Measurements from ENCODE around the gene CTBP2.

CTBP2 gene

GRCh38 chr10:125159932-125160855 is at the start of gene CTBP2:
Gene CTBP2, minus strand, starts transcription at chr10:125160563.
- DNase-seq (ENCODE audit: low spot score): peak; percentile 85

GRCh38 chr10:125209591-125210355 is 49.4 kb upstream of the CTBP2 start:
- DNase-seq (ENCODE audit: low spot score): peak; percentile 48

DNA sequence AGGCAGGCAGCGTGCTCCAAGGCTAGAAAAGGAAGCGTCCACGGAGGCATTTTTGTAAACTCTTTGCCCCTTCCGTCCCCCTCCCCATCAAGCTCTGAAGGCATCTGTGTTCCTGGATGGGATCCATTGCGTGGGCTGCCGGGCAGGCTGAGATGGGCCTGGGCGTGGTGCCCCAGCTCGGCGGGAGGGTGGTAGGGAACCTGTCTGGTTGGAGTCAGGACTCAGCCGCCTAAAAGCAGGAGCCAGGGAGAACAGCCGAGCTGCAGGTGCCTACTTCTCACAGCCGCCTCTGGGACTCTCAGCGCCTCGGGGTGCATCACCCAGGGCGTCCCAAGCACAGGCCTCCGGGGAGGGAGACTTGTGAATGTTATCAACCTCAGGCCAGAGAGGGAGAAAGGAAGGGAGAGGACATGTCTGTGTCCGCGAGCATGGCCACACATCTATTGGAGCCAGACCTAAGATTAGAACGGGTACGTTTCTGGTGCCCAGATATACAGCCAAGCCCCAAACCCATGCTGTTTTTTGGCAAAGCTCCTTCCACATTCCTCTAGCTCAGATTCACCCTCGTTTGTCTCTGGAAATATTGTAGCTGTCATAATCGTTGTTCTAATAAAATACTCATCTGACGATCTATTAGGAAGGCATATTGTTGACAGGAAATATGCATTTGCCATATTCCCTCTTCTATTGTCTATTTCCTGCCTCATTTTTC is 48.6 kb upstream of the CTBP2 start:
- peak; percentile 27 for DNase-seq (ENCODE audit: low spot score)

- no peak for DNase-seq (ENCODE audit: low spot score)
These were observed 46.3 kb upstream of the CTBP2 start for GRCh38 chr10:125206623-125207022.

DNA sequence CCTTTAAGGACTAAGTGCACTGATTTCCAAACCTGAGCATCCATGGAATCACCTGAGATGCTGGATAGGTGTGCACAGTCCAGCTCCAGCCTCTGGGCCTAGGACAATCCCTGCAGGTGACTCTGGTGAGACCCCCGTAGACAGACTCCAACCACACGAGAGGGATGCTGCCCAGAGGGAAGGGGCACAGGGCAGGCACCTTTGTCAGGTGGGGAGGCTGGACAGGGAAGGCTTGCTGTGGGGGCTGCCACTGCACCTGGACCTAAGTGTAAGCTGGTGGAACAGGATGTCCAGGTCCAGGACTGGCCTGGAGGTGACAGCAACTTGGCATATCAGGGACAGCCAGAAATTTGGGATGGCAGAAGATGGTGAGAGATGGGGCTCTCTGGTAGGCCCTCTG is 45.1 kb upstream of the CTBP2 start:
- no peak for DNase-seq (ENCODE audit: low spot score)

- DNase-seq (ENCODE audit: low spot score): no peak
These were observed 44.0 kb upstream of the CTBP2 start for GRCh38 chr10:125204400-125204799.

GRCh38 chr10:125203186-125203800 is 42.9 kb upstream of the CTBP2 start:
- no peak for DNase-seq (ENCODE audit: low spot score)

DNA sequence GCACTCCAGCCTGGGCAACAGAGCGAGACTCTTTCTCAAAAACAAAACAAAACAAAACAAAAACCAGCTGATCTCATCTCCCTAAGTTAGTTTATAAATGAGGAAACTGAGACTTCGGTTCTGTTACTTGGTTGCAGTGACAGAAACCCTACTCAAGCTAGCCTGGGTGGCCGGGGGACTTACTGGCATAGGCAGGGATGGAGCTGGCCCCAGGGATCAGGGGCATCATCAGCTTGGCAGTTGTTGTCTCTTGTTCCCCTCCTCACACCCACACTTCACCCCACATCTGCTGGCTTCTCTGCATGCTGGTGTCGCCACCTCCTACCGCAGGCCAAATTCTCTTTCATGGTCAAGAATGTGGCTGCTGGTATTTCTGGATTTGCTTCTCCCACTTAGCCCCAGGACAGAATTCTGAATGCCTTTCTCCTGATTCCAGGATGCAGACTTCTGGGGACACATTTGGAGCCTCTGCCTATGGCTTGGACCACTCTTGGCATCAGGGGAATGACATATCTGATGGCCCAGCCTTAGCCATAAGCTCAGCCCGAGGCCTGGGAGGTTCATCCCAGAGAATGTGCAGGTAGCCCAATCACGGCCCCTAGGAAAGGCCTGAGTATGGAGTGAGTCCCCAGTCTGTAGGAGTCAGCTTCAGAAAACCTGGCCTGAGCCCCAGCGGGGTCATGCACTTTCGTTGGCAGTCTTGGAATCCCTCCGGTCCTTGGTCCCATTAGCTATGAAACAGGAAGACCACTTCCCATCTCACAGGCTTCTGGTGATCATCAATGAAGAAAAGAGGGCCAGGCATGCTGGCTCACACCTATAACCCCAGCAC is 41.6 kb upstream of the CTBP2 start:
- no peak for DNase-seq (ENCODE audit: low spot score)

DNA sequence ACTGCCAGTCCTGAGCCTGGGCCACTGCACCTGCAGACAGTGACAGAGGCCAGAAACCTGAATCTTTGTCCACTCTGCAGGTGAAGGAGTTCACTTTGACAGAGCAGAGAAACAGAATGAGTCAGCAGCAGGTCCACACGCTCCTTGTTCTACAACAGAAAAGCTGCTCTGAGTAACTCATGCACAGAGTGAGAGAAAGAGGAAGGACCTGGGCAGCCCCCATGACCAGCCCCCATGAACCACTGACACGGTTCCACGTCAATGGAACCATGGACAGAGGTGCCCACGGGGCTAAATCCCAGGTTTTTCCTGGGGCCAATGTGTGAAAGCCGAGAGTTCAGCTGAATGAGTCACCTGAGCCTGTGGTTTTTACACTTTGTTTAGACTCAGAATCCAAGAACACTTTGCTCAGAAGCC is 40.8 kb upstream of the CTBP2 start:
- DNase-seq (ENCODE audit: low spot score): no peak

DNA sequence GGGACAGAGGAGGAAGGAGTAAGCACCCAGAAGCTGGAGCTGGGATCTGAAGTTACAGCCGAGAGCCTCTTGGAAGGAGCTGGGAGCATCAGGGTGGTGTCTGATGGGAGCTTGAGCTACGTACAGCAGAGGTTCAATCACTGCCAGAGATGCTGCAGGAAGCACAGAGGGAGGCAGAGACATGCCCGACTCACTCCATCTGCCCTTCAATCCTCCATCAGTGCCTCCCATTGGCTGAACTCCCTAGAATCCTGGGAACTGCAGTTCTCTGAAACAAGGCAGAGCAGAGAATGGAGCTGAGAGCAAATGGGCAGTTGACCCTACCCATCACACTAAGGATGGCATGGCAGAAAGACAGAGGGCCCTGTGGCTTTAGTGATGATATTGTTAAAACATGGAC is 40.0 kb upstream of the CTBP2 start:
- no peak for DNase-seq (ENCODE audit: low spot score)

GRCh38 chr10:125199270-125199669 is 38.9 kb upstream of the CTBP2 start:
- no peak for DNase-seq (ENCODE audit: low spot score)

GRCh38 chr10:125194814-125195213 is 34.5 kb upstream of the CTBP2 start:
- no peak for DNase-seq (ENCODE audit: low spot score)

DNA sequence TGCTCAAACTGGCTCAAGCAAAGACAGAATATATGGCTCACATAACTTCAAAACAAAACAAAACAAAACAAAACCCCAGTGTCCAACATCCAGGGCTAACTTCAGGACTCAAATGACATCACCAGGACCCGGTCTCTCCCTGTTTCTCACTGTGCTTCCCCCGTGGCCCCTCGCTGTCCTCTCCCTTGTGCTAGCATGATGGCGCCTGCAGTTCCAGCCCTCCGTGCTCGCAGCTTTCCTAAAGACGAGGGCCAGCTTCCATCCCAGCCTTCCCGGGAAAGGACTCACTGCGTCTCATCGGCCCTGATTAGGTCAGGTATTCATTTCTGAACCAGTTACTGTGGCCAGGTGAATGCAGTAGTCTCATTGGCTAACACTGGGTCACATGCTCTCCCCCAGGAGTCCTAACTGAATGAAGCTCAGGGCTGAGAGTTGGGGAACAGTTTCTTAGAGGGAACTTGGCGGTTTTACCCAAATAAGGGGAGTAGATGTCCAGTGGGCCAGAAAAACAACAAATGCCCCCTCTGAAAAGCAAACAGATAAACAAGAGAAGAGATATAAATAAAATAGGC is 33.0 kb upstream of the CTBP2 start:
- DNase-seq (ENCODE audit: low spot score): no peak

- no peak for DNase-seq (ENCODE audit: low spot score)
These were observed 32.3 kb upstream of the CTBP2 start for GRCh38 chr10:125192620-125193019.

GRCh38 chr10:125192005-125192404 is 31.6 kb upstream of the CTBP2 start:
- no peak for DNase-seq (ENCODE audit: low spot score)

DNA sequence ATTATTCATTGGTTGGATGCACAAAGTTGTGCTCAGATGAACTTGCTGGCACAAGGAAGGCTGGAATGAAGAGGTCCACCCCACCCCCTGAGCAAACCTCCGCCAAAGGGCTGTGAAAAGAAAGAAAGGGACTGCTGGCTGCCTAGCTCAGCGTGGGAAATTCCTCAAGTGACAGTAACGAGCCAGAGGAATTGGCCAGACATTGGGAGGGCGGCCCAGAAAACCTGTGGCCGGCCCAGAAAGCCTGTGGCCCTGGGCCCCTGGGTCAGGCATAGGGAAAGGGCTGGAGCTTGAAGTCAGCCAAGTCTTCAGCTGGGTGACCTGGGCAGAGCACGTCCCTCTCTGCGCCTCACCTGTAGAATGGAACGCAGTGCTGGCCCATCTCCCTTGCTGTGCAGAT is 30.6 kb upstream of the CTBP2 start:
- DNase-seq (ENCODE audit: low spot score): no peak

GRCh38 chr10:125190414-125190813 is 30.1 kb upstream of the CTBP2 start:
- DNase-seq (ENCODE audit: low spot score): no peak

GRCh38 chr10:125189162-125189561 is 28.8 kb upstream of the CTBP2 start:
- DNase-seq (ENCODE audit: low spot score): no peak

GRCh38 chr10:125187238-125188194 is 27.2 kb upstream of the CTBP2 start:
- no peak for DNase-seq (ENCODE audit: low spot score)

All from GM03348 (cell line).